GM06990 (cell line): Measurements from ENCODE around the gene RASGEF1C.
"Not testable (repeated sequence)": the region's sequence is repeated elsewhere in the genome, so short reads cannot be mapped to it uniquely, and the experiment has no call there.

Experiments
- DNase-seq: peaks from one replicate; pipeline ENCODE4 v3.0.0-alpha.2; 2011; ENCODE audit not compliant: insufficient read length; ENCODE audit errors: extremely low read depth
- H3K27me3 ChIP-seq: replicated peaks from 2 replicates; pipeline ENCODE4 v1.6.0; 2011; ENCODE audit warnings: low read length; ENCODE audit not compliant: control insufficient read depth, insufficient read depth
- H3K36me3 ChIP-seq: 2 replicates; pipeline ENCODE4 v1.5.1; 2011; ENCODE audit warnings: low read length; ENCODE audit not compliant: control insufficient read depth, insufficient read depth
- H3K4me3 ChIP-seq: replicated peaks from 2 replicates; pipeline ENCODE4 v1.5.1; 2011; ENCODE audit warnings: low read depth, mild to moderate bottlenecking, control low read depth, low read length
- TF ChIP-seq, protein P1 (sequence below): IDR thresholded peaks from 2 replicates; pipeline ENCODE4 v1.5.1; 2011; ENCODE audit warnings: low read length, control low read depth, mild to moderate bottlenecking, inconsistent platforms; ENCODE audit not compliant: insufficient read depth, poor library complexity, severe bottlenecking

The RASGEF1C gene

DNA sequence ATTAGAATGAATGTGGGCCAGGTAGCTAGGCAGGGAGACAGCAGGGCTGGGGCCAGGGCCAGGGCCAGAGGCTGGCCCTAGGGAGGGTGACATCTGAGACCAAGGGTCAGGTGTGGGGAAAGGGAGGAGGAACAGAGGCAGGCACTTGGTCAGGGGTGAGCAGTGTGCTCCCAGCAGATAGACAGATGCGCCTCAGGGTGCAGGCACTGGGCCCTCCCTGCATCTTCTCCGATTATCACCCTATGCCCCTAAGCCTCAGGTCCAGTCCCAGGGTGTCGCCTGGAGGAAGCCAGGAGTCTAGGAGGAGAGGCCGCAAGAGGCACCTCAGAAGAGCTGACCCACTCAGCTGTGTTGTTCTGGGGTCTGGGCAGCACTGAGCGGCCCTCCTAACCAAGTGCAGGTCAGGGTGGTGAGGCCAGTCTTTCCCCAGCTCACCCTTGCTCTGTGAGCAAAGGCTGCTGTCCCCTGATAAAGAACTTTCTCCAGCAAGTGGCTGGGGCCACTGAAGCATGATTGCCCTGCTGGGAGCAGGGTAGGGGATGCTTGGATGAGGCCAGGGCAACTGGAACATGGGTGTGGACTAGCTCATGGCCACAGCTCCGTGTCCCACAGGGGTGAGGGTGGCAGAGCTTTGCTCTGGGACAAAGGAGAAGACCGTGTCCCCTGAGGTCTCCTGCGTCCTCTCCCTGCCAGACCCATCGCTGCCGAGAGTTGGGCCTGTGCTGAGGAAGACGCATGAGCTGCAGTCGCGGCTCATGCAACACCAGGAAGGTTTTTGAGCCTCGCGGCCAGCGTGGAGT is 2.1 kb upstream of the RASGEF1C start:
- H3K4me3 ChIP-seq, result no peak overlapping the region
- H3K36me3 ChIP-seq, result no peaks in the 10 kb centered on the region
- TF ChIP-seq, protein P1, sequence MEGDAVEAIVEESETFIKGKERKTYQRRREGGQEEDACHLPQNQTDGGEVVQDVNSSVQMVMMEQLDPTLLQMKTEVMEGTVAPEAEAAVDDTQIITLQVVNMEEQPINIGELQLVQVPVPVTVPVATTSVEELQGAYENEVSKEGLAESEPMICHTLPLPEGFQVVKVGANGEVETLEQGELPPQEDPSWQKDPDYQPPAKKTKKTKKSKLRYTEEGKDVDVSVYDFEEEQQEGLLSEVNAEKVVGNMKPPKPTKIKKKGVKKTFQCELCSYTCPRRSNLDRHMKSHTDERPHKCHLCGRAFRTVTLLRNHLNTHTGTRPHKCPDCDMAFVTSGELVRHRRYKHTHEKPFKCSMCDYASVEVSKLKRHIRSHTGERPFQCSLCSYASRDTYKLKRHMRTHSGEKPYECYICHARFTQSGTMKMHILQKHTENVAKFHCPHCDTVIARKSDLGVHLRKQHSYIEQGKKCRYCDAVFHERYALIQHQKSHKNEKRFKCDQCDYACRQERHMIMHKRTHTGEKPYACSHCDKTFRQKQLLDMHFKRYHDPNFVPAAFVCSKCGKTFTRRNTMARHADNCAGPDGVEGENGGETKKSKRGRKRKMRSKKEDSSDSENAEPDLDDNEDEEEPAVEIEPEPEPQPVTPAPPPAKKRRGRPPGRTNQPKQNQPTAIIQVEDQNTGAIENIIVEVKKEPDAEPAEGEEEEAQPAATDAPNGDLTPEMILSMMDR, result no peak
- DNase-seq, result no peak
- no peaks in the 10 kb centered on the region; the same call in 1 of the 2 replicates for H3K27me3 ChIP-seq

DNA sequence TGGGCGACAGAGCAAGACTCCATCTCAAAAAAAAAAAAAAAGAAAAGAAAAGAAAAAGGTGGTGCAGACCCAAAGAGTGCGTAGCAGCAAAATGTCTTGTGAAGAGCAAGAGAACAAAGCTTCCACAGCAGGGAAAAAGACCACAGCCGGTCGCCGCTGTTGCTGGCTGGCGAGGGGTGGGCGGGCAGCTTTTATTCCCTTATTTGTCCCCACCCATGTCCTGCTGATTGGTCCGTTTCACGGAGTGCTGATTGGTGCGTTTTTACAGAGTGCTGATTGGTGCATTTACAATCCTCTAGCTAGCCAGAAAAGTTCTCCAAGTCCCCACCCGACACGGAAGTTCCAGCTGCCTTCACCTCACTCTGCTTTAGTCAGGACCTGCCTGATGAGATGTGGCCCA is 1.1 kb upstream of the RASGEF1C start:
- not testable (repeated sequence) for H3K4me3 ChIP-seq, DNase-seq, H3K36me3 ChIP-seq, H3K27me3 ChIP-seq

GRCh38 chr5:180208435-180209081 is 453 bp downstream of the RASGEF1C start:
- TF ChIP-seq, protein P1, result no peak
- no peaks in the 10 kb centered on the region for H3K36me3 ChIP-seq
- H3K4me3 ChIP-seq, result no peak overlapping the region
- no peaks in the 10 kb centered on the region; the same call in 1 of the 2 replicates for H3K27me3 ChIP-seq
- DNase-seq, result no peak

GRCh38 chr5:180208038-180208434 is 975 bp downstream of the RASGEF1C start:
- TF ChIP-seq, protein P1, result no peak
- no peak for DNase-seq
- no peaks in the 10 kb centered on the region for H3K36me3 ChIP-seq
- no peak overlapping the region for H3K4me3 ChIP-seq
- H3K27me3 ChIP-seq, result no peaks in the 10 kb centered on the region; the same call in 1 of the 2 replicates

DNA sequence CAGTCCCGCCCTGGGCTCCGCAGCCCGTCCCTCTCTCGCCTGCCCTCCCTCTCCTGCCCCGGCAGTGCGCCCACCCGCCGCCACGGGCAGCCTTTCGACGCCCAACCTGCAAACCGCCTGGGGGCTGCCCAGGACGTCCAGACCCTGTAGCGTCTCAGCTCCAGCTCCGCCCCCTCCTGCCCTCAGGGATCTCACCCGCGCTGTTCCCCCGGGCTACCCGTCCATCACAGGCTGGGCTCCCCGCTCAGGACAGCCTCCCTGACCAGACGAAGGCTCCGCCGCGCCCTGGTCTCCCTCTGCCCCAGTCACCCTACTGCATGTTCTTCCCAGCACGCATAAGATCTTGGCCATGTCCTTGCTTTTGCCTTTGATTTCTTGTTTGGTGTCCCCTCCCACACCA is 1.4 kb downstream of the RASGEF1C start:
- TF ChIP-seq, protein P1, result no peak
- Histone ChIP-seq H3K27me3 (no peaks in the 10 kb centered on the region; the same call in 1 of the 2 replicates), H3K4me3 (no peak overlapping the region), H3K36me3 (no peaks in the 10 kb centered on the region)
- DNase-seq, result no peak

DNA sequence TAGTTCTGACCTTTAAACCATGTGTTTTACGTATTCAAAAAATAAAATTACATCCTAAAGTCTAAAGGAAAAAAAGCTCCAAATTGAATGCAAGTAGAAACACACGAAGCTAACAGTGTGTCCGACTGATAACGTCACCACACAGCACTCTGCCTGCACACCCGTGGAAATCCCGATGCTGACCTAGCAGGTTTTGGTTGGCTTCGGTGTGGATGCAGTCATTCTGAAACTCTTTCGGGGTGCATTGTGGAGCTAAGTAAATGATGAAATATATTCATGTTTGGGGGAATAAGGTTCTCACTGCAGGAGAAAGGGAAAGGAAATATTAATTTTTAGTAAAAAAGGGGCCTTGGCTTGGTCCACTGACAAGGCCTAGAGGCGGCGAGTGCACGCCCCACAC is 2.0 kb downstream of the RASGEF1C start:
- H3K27me3 ChIP-seq, result no peaks in the 10 kb centered on the region; the same call in 1 of the 2 replicates
- DNase-seq, result no peak
- TF ChIP-seq, protein P1, result no peak
- H3K36me3 ChIP-seq, result no peaks in the 10 kb centered on the region
- H3K4me3 ChIP-seq, result no peak overlapping the region
